IPS-20b (cell line): ENCODE data around the gene TMUB1.

Experiments
- H3K27ac ChIP-seq: one replicate; pipeline ENCODE4 v1.5.1; 2013; ENCODE audit warnings: low read length
- H3K27me3 ChIP-seq: 2 replicates; pipeline ENCODE4 v1.6.1; 2013; ENCODE audit warnings: mild to moderate bottlenecking, low read length, inconsistent platforms; ENCODE audit not compliant: insufficient read depth
- H3K36me3 ChIP-seq: 2 replicates; pipeline ENCODE4 v1.6.1; 2013; ENCODE audit warnings: low read depth, mild to moderate bottlenecking, inconsistent platforms, low read length, moderate library complexity; ENCODE audit not compliant: insufficient read depth
- H3K4me1 ChIP-seq: 2 replicates; pipeline ENCODE4 v1.6.1; 2013; ENCODE audit warnings: mild to moderate bottlenecking, control low read depth, inconsistent platforms, low read length, moderate library complexity; ENCODE audit not compliant: insufficient read depth
- H3K4me3 ChIP-seq: 2 replicates; pipeline ENCODE4 v1.5.1; 2013; ENCODE audit warnings: mild to moderate bottlenecking, low read length, inconsistent platforms
- H3K9ac ChIP-seq: 2 replicates; pipeline ENCODE4 v1.6.1; 2013; ENCODE audit warnings: low read depth, mild to moderate bottlenecking, inconsistent platforms, low read length, moderate library complexity
- H3K9me3 ChIP-seq: 2 replicates; pipeline ENCODE4 v1.6.1; 2013; ENCODE audit warnings: mild to moderate bottlenecking, low read depth, low read length, inconsistent platforms; ENCODE audit not compliant: insufficient read depth

Gene TMUB1, protein sequence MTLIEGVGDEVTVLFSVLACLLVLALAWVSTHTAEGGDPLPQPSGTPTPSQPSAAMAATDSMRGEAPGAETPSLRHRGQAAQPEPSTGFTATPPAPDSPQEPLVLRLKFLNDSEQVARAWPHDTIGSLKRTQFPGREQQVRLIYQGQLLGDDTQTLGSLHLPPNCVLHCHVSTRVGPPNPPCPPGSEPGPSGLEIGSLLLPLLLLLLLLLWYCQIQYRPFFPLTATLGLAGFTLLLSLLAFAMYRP

DNA sequence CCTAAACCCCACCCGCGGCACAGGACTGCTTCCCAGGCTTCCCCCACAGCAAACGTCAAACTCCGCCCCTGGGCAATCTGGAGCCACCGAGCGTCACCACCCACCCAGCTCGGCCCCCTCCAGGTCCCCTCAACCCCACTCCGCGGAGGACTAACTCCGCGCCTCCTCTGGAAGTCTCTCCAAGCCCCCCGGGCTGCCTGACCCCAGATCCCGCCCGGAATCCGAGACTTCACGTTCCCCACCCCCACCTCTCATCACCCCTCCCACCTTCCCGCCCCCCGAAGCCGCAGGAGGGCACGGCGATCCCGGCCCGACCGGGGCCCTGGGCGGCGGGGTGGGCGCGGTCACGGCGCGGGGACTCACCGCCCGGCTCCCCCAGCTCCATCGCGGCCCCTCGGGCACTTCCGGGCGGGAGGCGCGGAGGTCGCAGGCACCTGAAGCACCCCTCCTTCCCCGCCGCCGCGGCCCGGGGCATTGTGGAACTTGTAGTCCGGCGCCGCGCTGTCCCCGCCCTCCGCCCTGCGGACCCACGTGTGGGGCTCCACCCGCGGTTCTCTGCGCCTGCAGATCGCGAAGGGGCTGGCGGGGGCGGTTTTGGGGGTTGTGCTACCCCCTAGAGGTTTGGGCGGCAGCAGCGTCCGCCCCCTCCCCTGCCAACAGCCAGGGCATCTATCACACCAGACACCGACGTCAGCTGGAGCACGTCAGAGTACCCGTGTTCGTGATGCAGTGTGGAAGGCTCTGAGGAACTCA lies at the start of gene TMUB1:
Gene TMUB1, minus strand, starts transcription at position 423 of the 753 bp plus-strand sequence. CDS start 930 bp downstream, outside the sequence.
- H3K4me3 ChIP-seq = peak within 1 kb of the TSS; percentile 75
- peaks cover 18% of the 10 kb centered on the region for H3K4me1 ChIP-seq
- no peaks in the 10 kb centered on the region for H3K9me3 ChIP-seq
- peaks cover 34% of the 10 kb centered on the region for H3K27me3 ChIP-seq
- H3K36me3 ChIP-seq = no peaks in the 10 kb centered on the region
- H3K27ac ChIP-seq = no peak within 1 kb of the TSS
- H3K9ac ChIP-seq = peak within 1 kb of the TSS; percentile 70

GRCh38 chr7:151132461-151133205 lies 49.3 kb upstream of the TMUB1 start:
- H3K4me3 ChIP-seq = no peak overlapping the region
- H3K36me3 ChIP-seq = peaks cover 59% of the 10 kb centered on the region
- H3K4me1 ChIP-seq = 0 out of 2 replicates have a peak, but pooled peaks cover 2% of the 10 kb centered on the region
- H3K27me3 ChIP-seq = peaks cover under 1% of the 10 kb centered on the region; the same call in 1 of the 2 replicates
- no peak overlapping the region for H3K27ac ChIP-seq
- H3K9me3 ChIP-seq = no peaks in the 10 kb centered on the region
- no peak overlapping the region for H3K9ac ChIP-seq

DNA sequence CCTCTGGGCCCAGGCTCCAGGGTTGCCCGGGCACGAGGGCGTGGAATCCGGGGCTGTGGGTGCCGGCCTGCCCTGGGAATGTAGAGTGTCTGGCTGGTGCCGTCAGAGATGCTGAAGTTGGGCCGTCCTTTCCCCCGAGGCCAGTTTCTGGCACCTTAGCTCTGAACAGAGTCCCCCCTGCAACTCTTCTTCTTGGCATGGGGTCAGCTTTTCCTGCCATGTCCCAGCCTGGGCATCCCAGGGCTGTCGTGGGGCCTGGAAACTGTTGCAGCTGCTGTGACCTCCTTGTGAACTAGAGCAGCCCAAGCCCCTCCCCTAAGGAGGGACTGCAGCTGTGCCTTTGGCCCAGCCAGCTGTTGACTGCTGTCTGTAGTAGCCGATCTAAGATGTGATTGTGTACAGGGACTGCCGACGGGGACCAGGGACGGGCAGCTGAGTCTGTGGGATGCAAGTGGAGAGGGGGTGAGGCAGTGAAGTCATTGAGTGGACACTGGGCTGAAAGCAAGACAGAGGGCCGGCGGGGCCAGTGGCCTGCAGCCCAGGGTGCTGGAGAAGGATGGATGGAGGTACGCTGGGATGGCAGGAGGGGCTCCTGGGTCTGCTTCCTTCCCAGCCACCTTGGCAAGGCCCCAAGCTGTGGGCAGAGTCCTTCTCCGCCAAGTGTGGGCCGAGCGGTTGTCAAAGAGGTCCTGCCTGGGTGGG lies 48.5 kb upstream of the TMUB1 start:
- Histone ChIP-seq H3K27ac (no peak overlapping the region), H3K4me1 (peaks cover under 1% of the 10 kb centered on the region), H3K4me3 (no peak overlapping the region), H3K9ac (no peak overlapping the region), H3K36me3 (peaks cover 59% of the 10 kb centered on the region), H3K27me3 (peaks cover 10% of the 10 kb centered on the region), H3K9me3 (no peaks in the 10 kb centered on the region)

- Histone ChIP-seq H3K9ac (no peak overlapping the region), H3K27me3 (peaks cover 13% of the 10 kb centered on the region), H3K9me3 (no peaks in the 10 kb centered on the region), H3K4me1 (peaks cover 4% of the 10 kb centered on the region), H3K27ac (no peak overlapping the region), H3K4me3 (no peak overlapping the region), H3K36me3 (peaks cover 55% of the 10 kb centered on the region)
These were observed 47.9 kb upstream of the TMUB1 start for GRCh38 chr7:151131224-151131591.

GRCh38 chr7:151130741-151131157 lies 47.5 kb upstream of the TMUB1 start:
- peaks cover 53% of the 10 kb centered on the region for H3K36me3 ChIP-seq
- no peak overlapping the region for H3K9ac ChIP-seq
- H3K27ac ChIP-seq = no peak overlapping the region
- H3K9me3 ChIP-seq = no peaks in the 10 kb centered on the region
- peaks cover 4% of the 10 kb centered on the region for H3K4me1 ChIP-seq
- no peak overlapping the region for H3K4me3 ChIP-seq
- H3K27me3 ChIP-seq = peaks cover 13% of the 10 kb centered on the region

GRCh38 chr7:151129960-151130591 lies 46.8 kb upstream of the TMUB1 start:
- peaks cover 49% of the 10 kb centered on the region for H3K36me3 ChIP-seq
- H3K4me1 ChIP-seq = peaks cover 6% of the 10 kb centered on the region
- no peak overlapping the region for H3K27ac ChIP-seq
- H3K9me3 ChIP-seq = no peaks in the 10 kb centered on the region
- no peak overlapping the region for H3K9ac ChIP-seq
- H3K27me3 ChIP-seq = peaks cover 14% of the 10 kb centered on the region
- H3K4me3 ChIP-seq = no peak overlapping the region

- no peak overlapping the region for H3K4me3 ChIP-seq
- no peaks in the 10 kb centered on the region for H3K9me3 ChIP-seq
- no peak overlapping the region for H3K9ac ChIP-seq
- no peak overlapping the region for H3K27ac ChIP-seq
- H3K4me1 ChIP-seq = peaks cover 10% of the 10 kb centered on the region
- H3K27me3 ChIP-seq = peaks cover 21% of the 10 kb centered on the region
- H3K36me3 ChIP-seq = peaks cover 42% of the 10 kb centered on the region
These were observed 46.0 kb upstream of the TMUB1 start for GRCh38 chr7:151129117-151129959.

GRCh38 chr7:151128716-151129115 lies 45.4 kb upstream of the TMUB1 start:
- H3K36me3 ChIP-seq = peaks cover 36% of the 10 kb centered on the region
- peaks cover 24% of the 10 kb centered on the region for H3K27me3 ChIP-seq
- no peak overlapping the region for H3K4me3 ChIP-seq
- no peaks in the 10 kb centered on the region for H3K9me3 ChIP-seq
- peaks cover 10% of the 10 kb centered on the region for H3K4me1 ChIP-seq
- no peak overlapping the region for H3K27ac ChIP-seq
- no peak overlapping the region for H3K9ac ChIP-seq

DNA sequence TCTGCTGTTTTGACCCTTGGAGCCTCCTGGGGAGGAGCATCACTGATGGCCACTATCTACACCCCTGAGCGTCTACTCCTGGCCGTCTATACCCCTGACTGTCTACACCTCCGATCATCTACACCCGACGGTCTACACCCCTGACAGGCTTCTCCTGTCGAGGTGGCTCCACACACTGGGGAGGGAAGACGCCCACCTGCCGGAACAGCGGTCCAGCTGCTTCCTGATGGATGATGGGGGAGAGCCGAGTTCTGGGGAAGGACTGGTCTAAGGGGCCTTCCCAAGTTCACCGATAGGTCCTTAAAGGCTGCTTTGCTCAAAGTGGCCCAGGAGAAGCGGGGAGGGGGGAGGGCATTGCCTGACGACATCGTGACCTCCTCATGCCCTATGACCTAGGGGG lies 44.9 kb upstream of the TMUB1 start:
- no peak overlapping the region for H3K9ac ChIP-seq
- H3K27me3 ChIP-seq = peaks cover 24% of the 10 kb centered on the region
- H3K4me3 ChIP-seq = no peak overlapping the region
- no peak overlapping the region for H3K27ac ChIP-seq
- peaks cover 10% of the 10 kb centered on the region for H3K4me1 ChIP-seq
- H3K9me3 ChIP-seq = no peaks in the 10 kb centered on the region
- H3K36me3 ChIP-seq = peaks cover 32% of the 10 kb centered on the region

GRCh38 chr7:151126491-151127137 lies 43.3 kb upstream of the TMUB1 start:
- Histone ChIP-seq H3K9me3 (no peaks in the 10 kb centered on the region), H3K36me3 (peaks cover 32% of the 10 kb centered on the region), H3K27ac (no peak overlapping the region), H3K4me3 (peak overlapping the region; percentile 67; the same call in 1 of the 2 replicates), H3K9ac (no peak overlapping the region), H3K4me1 (peaks cover 10% of the 10 kb centered on the region), H3K27me3 (peaks cover 24% of the 10 kb centered on the region)
